Muscle of back (tissue), 11 donors: Measurements from ENCODE around the gene GMPS. TPM values are rescaled to one million over a fixed set of nuclear protein-coding genes. Genes with fewer than 3 reads are reported as not detected.
"Not testable (repeated sequence)": the region's sequence is repeated elsewhere in the genome, so short reads cannot be mapped to it uniquely, and the experiment has no call there.

Experiments
- DNase-seq, 3 donors: peaks; one replicate each; pipeline versions ENCODE4 v3.0.0 to v3.0.0-alpha.2; 2013
- polyA plus RNA-seq, 10 donors: library from polyadenylated mRNA; unstranded; fragments of 120-200 nt; gene quantifications; one replicate each; pipeline ENCODE4 v1.2.1, GENCODE V29; 2013; ENCODE audit not compliant: insufficient read length in 10 of 10

GMPS gene
- polyA plus RNA-seq, 10 donors = 38.9 to 56.8 (median 49.9) TPM

GRCh38 chr3:155921486-155921885, 51.0 kb downstream of the GMPS start:
- DNase-seq = no peak

GRCh38 chr3:155934230-155934629, 63.8 kb downstream of the GMPS start:
- DNase-seq = peak; percentile 33 to 77 (median 71)

- DNase-seq = no peak
Measured at GRCh38 chr3:155938409-155938808, 68.0 kb downstream of the GMPS start.

GRCh38 chr3:155941354-155941753, 70.9 kb downstream of the GMPS start:
- DNase-seq = no peak

GRCh38 chr3:155944081-155944480, 73.6 kb downstream of the GMPS start:
- no peak for DNase-seq

GRCh38 chr3:155946178-155946577, 75.7 kb downstream of the GMPS start:
- peak; percentile 35 to 64 (median 45) for DNase-seq

- no peak for DNase-seq
Measured at GRCh38 chr3:155948476-155948875, 78.0 kb downstream of the GMPS start.

- DNase-seq = no peak
Measured at GRCh38 chr3:155949453-155950217, 79.2 kb downstream of the GMPS start.

GRCh38 chr3:155956508-155957411, 86.3 kb downstream of the GMPS start:
- DNase-seq = no peak

- no peak for DNase-seq
Measured at GRCh38 chr3:155957412-155957880, 87.0 kb downstream of the GMPS start.

GRCh38 chr3:155958676-155959075, 88.2 kb downstream of the GMPS start:
- no peak for DNase-seq

GRCh38 chr3:155960060-155960459, 89.6 kb downstream of the GMPS start:
- peak; percentile 78 to 87 (median 80) for DNase-seq

- DNase-seq = not testable (repeated sequence)
Measured at GRCh38 chr3:155961044-155961443, 90.6 kb downstream of the GMPS start.

GRCh38 chr3:155963570-155963969, 93.1 kb downstream of the GMPS start:
- peak in 1 of 3 donors; percentile 12 for DNase-seq

- DNase-seq = no peak
Measured at GRCh38 chr3:155970398-155970797, 99.9 kb downstream of the GMPS start.

- DNase-seq = no peak
Measured at GRCh38 chr3:155972885-155973584, 102.6 kb downstream of the GMPS start.

GRCh38 chr3:155978324-155978723, 107.9 kb downstream of the GMPS start:
- DNase-seq = no peak

- DNase-seq = no peak
Measured at GRCh38 chr3:155979746-155980145, 109.3 kb downstream of the GMPS start.

- no peak for DNase-seq
Measured at GRCh38 chr3:155981669-155982068, 111.2 kb downstream of the GMPS start.

- DNase-seq = no peak
Measured at GRCh38 chr3:155983834-155984474, 113.5 kb downstream of the GMPS start.

GRCh38 chr3:155984791-155985417, 114.5 kb downstream of the GMPS start:
- DNase-seq = no peak
